Osteocyte (in vitro differentiated cells): ENCODE results near the gene TAS2R16. TPM values are rescaled to one million over a fixed set of nuclear protein-coding genes. Genes with fewer than 3 reads are reported as not detected.

Experiments
- DNase-seq: peaks from one replicate; pipeline ENCODE4 v3.0.0; 2021; ENCODE audit warnings: mixed read lengths; ENCODE audit not compliant: unreplicated experiment; ENCODE audit errors: extremely low spot score
- H3K27ac Mint-ChIP-seq: one replicate; pipeline ENCODE4 v1.8.0; 2021; ENCODE audit warnings: mild to moderate bottlenecking, mixed read lengths; ENCODE audit not compliant: unreplicated experiment
- H3K27me3 Mint-ChIP-seq: one replicate; pipeline ENCODE4 v1.8.0; 2021; ENCODE audit warnings: mixed read lengths; ENCODE audit not compliant: unreplicated experiment
- H3K36me3 Mint-ChIP-seq: one replicate; pipeline ENCODE4 v1.8.0; 2021; ENCODE audit warnings: mixed read lengths; ENCODE audit not compliant: unreplicated experiment
- H3K4me1 Mint-ChIP-seq: one replicate; pipeline ENCODE4 v1.8.0; 2021; ENCODE audit warnings: mixed read lengths; ENCODE audit not compliant: unreplicated experiment
- H3K4me3 Mint-ChIP-seq: one replicate; pipeline ENCODE4 v1.8.0; 2021; ENCODE audit warnings: mild to moderate bottlenecking, moderate library complexity, mixed read lengths; ENCODE audit not compliant: unreplicated experiment
- H3K9me3 Mint-ChIP-seq: one replicate; pipeline ENCODE4 v1.8.0; 2021; ENCODE audit warnings: mixed read lengths; ENCODE audit not compliant: unreplicated experiment
- total RNA-seq: library from RNA; stranded (reverse); gene quantifications from 2 replicates; pipeline ENCODE4 v1.2.1, GENCODE V29; 2021
- TF ChIP-seq, protein P1 (sequence below): fragments of 200-600 bp; sonication (generic); IDR thresholded peaks from 2 replicates; pipeline ENCODE4 v1.5.0; 2021; ENCODE audit warnings: antibody characterized with exemption, mild to moderate bottlenecking, moderate library complexity

The TAS2R16 gene
- total RNA-seq, 1 donor from 2014 or later = not detected

DNA sequence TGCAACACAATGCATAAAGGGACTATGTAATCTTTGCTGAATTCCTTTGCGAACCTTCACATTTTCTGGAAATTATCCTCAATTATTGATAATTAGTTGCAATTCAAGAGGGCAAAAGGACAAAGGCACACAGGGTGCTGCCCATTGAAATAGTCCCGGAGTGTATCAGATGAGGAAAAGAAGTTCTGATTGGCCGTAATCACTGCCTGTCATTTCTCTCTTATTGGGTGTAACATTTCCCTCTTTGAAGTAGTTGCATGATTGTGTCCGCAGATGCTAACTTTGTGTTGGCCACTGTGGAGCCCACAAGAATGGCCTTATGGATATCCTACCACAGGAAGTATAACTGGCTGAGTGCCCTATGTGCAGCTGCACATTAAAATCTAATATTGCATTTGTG is 35.1 kb upstream of the TAS2R16 start:
- H3K27me3 Mint-ChIP-seq = no peaks in the 10 kb centered on the region
- H3K27ac Mint-ChIP-seq = no peak overlapping the region
- H3K4me3 Mint-ChIP-seq = no peak overlapping the region
- TF ChIP-seq, protein P1, sequence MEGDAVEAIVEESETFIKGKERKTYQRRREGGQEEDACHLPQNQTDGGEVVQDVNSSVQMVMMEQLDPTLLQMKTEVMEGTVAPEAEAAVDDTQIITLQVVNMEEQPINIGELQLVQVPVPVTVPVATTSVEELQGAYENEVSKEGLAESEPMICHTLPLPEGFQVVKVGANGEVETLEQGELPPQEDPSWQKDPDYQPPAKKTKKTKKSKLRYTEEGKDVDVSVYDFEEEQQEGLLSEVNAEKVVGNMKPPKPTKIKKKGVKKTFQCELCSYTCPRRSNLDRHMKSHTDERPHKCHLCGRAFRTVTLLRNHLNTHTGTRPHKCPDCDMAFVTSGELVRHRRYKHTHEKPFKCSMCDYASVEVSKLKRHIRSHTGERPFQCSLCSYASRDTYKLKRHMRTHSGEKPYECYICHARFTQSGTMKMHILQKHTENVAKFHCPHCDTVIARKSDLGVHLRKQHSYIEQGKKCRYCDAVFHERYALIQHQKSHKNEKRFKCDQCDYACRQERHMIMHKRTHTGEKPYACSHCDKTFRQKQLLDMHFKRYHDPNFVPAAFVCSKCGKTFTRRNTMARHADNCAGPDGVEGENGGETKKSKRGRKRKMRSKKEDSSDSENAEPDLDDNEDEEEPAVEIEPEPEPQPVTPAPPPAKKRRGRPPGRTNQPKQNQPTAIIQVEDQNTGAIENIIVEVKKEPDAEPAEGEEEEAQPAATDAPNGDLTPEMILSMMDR = no peak
- H3K9me3 Mint-ChIP-seq = peaks cover 25% of the 10 kb centered on the region
- H3K4me1 Mint-ChIP-seq = no peaks in the 10 kb centered on the region
- H3K36me3 Mint-ChIP-seq = no peaks in the 10 kb centered on the region
- DNase-seq = no peak

DNA sequence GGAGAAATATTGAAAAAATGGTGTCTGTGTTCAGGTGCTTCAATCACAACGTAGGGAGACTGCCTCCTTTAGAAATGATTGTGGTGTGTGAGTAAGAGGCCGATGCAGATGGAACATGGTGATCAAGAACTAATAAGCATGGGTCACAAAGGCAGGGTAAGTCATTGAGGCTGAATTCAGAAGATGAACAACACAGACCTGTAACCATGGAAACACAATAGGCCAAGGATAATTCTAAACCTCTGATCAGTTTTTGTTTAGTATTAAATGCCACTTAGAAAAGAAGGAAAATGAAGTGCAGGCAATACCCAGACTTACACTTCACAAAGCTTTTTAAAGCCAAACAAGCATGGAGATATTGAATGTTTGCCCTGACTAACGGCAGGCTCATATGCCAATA is 32.8 kb upstream of the TAS2R16 start:
- Mint-ChIP-seq H3K36me3 (no peaks in the 10 kb centered on the region), H3K27me3 (no peaks in the 10 kb centered on the region), H3K4me3 (no peak overlapping the region), H3K4me1 (no peaks in the 10 kb centered on the region), H3K27ac (no peak overlapping the region), H3K9me3 (peaks cover 19% of the 10 kb centered on the region)
- TF ChIP-seq, protein P1 = no peak
- DNase-seq = no peak

DNA sequence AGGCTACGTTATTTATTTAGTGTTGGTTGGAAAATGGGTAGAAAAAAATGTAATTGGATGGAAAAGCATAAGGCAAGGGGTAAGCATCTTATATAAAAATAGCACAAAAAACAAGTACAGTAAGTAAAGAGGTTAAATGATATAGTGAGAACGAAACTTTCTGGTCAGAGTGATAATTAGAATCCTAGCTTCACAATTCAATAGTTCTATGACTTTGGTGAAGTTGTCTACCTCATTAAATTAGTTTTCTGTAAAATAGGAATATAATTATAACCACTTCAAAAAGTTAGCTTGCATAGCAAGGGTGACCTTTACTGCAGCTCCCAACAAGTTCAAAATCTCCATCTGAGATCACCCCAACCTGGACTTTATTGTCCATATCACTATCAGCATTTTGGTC is 30.8 kb upstream of the TAS2R16 start:
- no peak overlapping the region for H3K4me3 Mint-ChIP-seq
- no peak overlapping the region for H3K27ac Mint-ChIP-seq
- no peak for DNase-seq

DNA sequence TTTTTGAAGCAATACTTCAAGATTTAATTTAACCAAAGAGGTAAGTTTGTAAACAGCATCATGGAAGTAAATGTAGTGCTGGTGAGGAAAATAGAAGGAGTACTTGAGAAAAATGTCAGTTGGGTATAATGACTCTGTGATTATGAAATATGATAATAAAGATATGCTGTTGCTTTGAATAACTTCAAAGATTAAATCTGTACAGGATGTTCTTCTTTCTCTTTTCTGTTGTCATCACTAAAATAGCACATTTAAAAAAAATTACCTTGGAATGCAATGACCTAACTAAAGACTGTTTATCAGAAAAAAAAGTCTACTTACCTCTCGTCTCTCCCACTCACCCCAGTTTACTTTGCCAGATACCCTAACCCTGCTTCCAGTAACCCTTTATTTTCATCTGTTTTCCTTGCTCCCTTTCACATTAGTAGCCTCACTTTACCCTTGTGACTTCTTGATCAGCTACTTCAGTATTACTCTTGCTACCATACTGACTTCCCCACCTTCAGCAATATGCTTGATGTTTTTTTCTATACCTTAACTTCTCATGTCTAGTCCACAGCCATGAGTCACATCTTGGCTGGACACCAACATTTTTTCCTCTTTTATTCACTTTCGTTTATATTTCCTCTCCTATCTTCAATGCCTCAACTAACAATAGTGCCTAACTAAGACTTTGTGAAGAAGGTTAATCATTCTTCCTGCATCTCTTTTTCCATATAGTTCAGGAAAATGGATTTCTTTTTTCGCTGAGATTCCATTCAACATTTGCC is 29.7 kb upstream of the TAS2R16 start:
- no peaks in the 10 kb centered on the region for H3K36me3 Mint-ChIP-seq
- DNase-seq = no peak
- no peaks in the 10 kb centered on the region for H3K27me3 Mint-ChIP-seq
- no peak overlapping the region for H3K4me3 Mint-ChIP-seq
- H3K9me3 Mint-ChIP-seq = peaks cover 11% of the 10 kb centered on the region
- TF ChIP-seq, protein P1 = no peak
- no peaks in the 10 kb centered on the region for H3K4me1 Mint-ChIP-seq
- no peak overlapping the region for H3K27ac Mint-ChIP-seq

More for the DNA sequence above, 30.8 kb upstream of the TAS2R16 start:
- peaks cover 14% of the 10 kb centered on the region for H3K9me3 Mint-ChIP-seq
- no peaks in the 10 kb centered on the region for H3K27me3 Mint-ChIP-seq
- TF ChIP-seq, protein P1 = no peak
- H3K4me1 Mint-ChIP-seq = no peaks in the 10 kb centered on the region
- no peaks in the 10 kb centered on the region for H3K36me3 Mint-ChIP-seq

DNA sequence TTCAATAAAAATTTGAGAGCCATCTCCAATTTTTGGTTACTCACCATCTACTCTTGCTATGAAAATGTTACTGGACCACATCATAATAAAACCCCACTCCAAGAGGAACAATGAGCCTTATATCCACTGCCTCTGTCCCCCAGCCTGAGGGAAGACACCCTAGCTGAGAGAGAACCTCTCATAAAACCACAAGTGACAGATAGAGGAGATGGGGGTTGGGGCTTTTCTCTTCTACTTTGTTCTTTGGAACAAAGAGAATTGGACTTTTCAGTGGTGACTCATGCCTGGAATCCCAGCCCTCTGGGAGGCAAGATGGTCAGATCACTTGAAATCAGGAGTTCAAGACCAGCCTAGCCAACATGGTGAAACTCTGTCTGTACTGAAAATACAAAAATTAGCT is 27.6 kb upstream of the TAS2R16 start:
- DNase-seq = no peak
- no peaks in the 10 kb centered on the region for H3K4me1 Mint-ChIP-seq
- H3K36me3 Mint-ChIP-seq = no peaks in the 10 kb centered on the region
- H3K4me3 Mint-ChIP-seq = no peak overlapping the region
- TF ChIP-seq, protein P1 = no peak
- no peak overlapping the region for H3K27ac Mint-ChIP-seq
- no peaks in the 10 kb centered on the region for H3K27me3 Mint-ChIP-seq
- peaks cover 11% of the 10 kb centered on the region for H3K9me3 Mint-ChIP-seq
